Transverse colon (tissue), 4 donors: ENCODE results near the gene MMP26. TPM values are rescaled to one million over a fixed set of nuclear protein-coding genes. Genes with fewer than 3 reads are reported as not detected.

Experiments used
- DNase-seq: peaks from one replicate; pipeline ENCODE4 v3.0.0-alpha.2; 2019
- H3K27ac ChIP-seq, 4 donors: fragments of 200-600 bp; sonication (generic); 2 replicates each; pipeline ENCODE4 v1.5.1; 2016 to 2018; ENCODE audit warnings: inconsistent platforms in 4 of 4
- H3K27me3 ChIP-seq: fragments of 200-600 bp; sonication (generic); 2 replicates; pipeline ENCODE4 v1.5.1; 2017; ENCODE audit warnings: inconsistent platforms
- H3K36me3 ChIP-seq, 4 donors: fragments of 200-600 bp; sonication (generic); 2 replicates each; pipeline ENCODE4 v1.5.1; 2017 to 2019; ENCODE audit warnings: inconsistent platforms in 4 of 4
- H3K4me1 ChIP-seq, 4 donors: fragments of 200-600 bp; sonication (generic); 2 replicates each; pipeline ENCODE4 v1.5.1; 2017 to 2020; ENCODE audit warnings: inconsistent platforms in 4 of 4
- H3K4me3 ChIP-seq, 4 donors: fragments of 200-600 bp; sonication (generic); 1 replicate in 1 of 4; 2 replicates in 3 of 4; pipeline versions ENCODE4 v1.5.1 to v1.6.1; 2017 to 2019; ENCODE audit warnings: inconsistent platforms in 4 of 4
- H3K9me3 ChIP-seq, 2 donors: fragments of 200-600 bp; sonication (generic); 2 replicates each; pipeline ENCODE4 v1.5.1; 2017 to 2019; ENCODE audit warnings: inconsistent platforms in 2 of 2
- CTCF ChIP-seq, 5 experiments: fragments of 200-600 bp in 3 of 5; fragments of 450-650 bp in 2 of 5; sonication (generic) in 3 of 5; IDR thresholded peaks; 1 replicate in 2 of 5; 2 replicates in 3 of 5; pipeline ENCODE4 v1.5.1; 2016 to 2017; ENCODE audit warnings: antibody characterized with exemption in 5 of 5, inconsistent platforms in 3 of 5, mild to moderate bottlenecking in 2 of 5, moderate library complexity in 1 of 5
- EP300 ChIP-seq: sonication (generic); formaldehyde crosslinking; IDR thresholded peaks from one replicate; pipeline ENCODE4 v1.6.1; 2017; ENCODE audit warnings: antibody characterized with exemption, low read depth
- POLR2A ChIP-seq: fragments of 450-650 bp; IDR thresholded peaks from one replicate; pipeline ENCODE4 v1.6.1; 2016; ENCODE audit warnings: antibody characterized with exemption, mild to moderate bottlenecking, moderate library complexity
- POLR2AphosphoS5 ChIP-seq, 3 donors: sonication (generic); formaldehyde crosslinking; IDR thresholded peaks; one replicate each; pipeline ENCODE4 v1.6.1; 2016; ENCODE audit warnings: antibody characterized with exemption in 3 of 3
- WGBS, 2 donors: methylation state at CpG; one replicate each; pipeline ENCODE4 v1.1.5; 2018; ENCODE audit warnings: low coverage in 1 of 2; 5-methylcytosine and 5-hydroxymethylcytosine counted together
- in situ Hi-C, 4 donors: fragments of 200-750 bp; cut with MboI; loops; one replicate each; pipeline versions ENCODE4 v1.15.0 to v1.15.1; 2017; ENCODE audit warnings: low sequenced_read_pairs in 3 of 4, low pct_ligation_motif_present in 1 of 4, low pct_unique_long_range_greater_than_20kb in 1 of 4
- intact Hi-C: fragments of 100-400 bp; cut with DNase I; formaldehyde crosslinking; loops from one replicate; pipeline ENCODE4 v1.15.1; 2023; ENCODE audit warnings: low total_unique reads
- total RNA-seq, 4 donors: library from RNA; depleted of rRNA; stranded (reverse); fragments of >200 nt; gene quantifications; one replicate each; pipeline ENCODE4 v1.1.0, GENCODE V29; 2016

Gene MMP26
- total RNA-seq, 4 donors from 2014 or later: not detected

GRCh38 chr11:4727171-4727570 lies 22.6 kb downstream of the MMP26 start:
- in situ Hi-C loops: no loop called here
- intact Hi-C loops: no loop called here
- TF ChIP-seq POLR2A: no peak
- TF ChIP-seq CTCF (IDR thresholded peaks at IDR 0.05): no peak
- TF ChIP-seq EP300: no peak
- no peak for TF ChIP-seq POLR2AphosphoS5 (IDR thresholded peaks at IDR 0.05)
- WGBS, 2 donors: 72 to 86% methylated on average over 2 of the region's 2 CpGs
- Histone ChIP-seq H3K4me1 (no peaks in the 10 kb centered on the region), H3K36me3 (no peaks in the 10 kb centered on the region), H3K4me3 (no peak overlapping the region), H3K27me3 (no peaks in the 10 kb centered on the region), H3K27ac (no peak overlapping the region), H3K9me3 (no peaks in the 10 kb centered on the region)
- no peak for DNase-seq

DNA sequence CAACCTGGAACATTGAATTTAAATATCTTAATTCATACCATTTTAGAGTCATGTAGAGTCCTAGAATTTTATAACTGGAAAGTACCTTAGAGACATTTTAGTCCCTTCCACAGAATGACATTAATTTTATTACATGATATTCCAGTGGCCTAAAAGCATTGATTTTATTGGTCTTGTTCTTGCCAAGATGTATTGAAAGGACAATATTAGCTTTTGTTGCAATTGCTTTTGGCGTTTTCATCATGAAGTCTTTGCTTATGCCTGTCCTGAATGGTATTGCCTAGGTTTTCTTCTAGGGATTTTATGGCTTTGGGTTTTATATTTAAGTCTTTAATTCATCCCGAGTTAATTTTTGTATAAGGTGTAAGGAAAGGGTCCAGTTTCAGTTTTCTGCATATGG lies 36.2 kb downstream of the MMP26 start:
- TF ChIP-seq POLR2A (no peak), CTCF (IDR thresholded peaks at IDR 0.05) (no peak), EP300 (no peak), POLR2AphosphoS5 (IDR thresholded peaks at IDR 0.05) (no peak)
- WGBS, 2 donors: 36 to 53% methylated on average over 2 of the region's 2 CpGs

GRCh38 chr11:4748438-4748837 lies 43.9 kb downstream of the MMP26 start:
- DNase-seq: no peak
- Histone ChIP-seq H3K4me3 (no peak overlapping the region), H3K27me3 (no peaks in the 10 kb centered on the region), H3K27ac (no peak overlapping the region), H3K4me1 (no peaks in the 10 kb centered on the region), H3K9me3 (no peaks in the 10 kb centered on the region), H3K36me3 (no peaks in the 10 kb centered on the region)
- WGBS, 2 donors: 80 to 89% methylated on average over 6 of the region's 6 CpGs
- TF ChIP-seq POLR2AphosphoS5 (IDR thresholded peaks at IDR 0.05) (no peak), CTCF (IDR thresholded peaks at IDR 0.05) (no peak), EP300 (no peak), POLR2A (no peak)
- intact Hi-C loops: no loop called here
- in situ Hi-C loops: no loop called here

More for the DNA sequence above, 36.2 kb downstream of the MMP26 start:
- Histone ChIP-seq H3K9me3 (no peaks in the 10 kb centered on the region), H3K4me3 (no peak overlapping the region), H3K36me3 (no peaks in the 10 kb centered on the region), H3K27ac (no peak overlapping the region), H3K4me1 (no peaks in the 10 kb centered on the region), H3K27me3 (no peaks in the 10 kb centered on the region)
- intact Hi-C loops (no loop called here), in situ Hi-C loops (no loop called here)
- no peak for DNase-seq

GRCh38 chr11:4751201-4751600 lies 46.6 kb downstream of the MMP26 start:
- in situ Hi-C loops (no loop called here), intact Hi-C loops (loop anchor here (5.0 kb wide), 1 partner anchor 951 kb away; no protein-coding TSS in a partner anchor)
- no peaks in the 10 kb centered on the region for H3K36me3 ChIP-seq
- no peak overlapping the region for H3K27ac ChIP-seq
- no peaks in the 10 kb centered on the region for H3K4me1 ChIP-seq
- H3K9me3 ChIP-seq: no peaks in the 10 kb centered on the region
- no peaks in the 10 kb centered on the region for H3K27me3 ChIP-seq
- DNase-seq: no peak
- TF ChIP-seq POLR2AphosphoS5 (IDR thresholded peaks at IDR 0.05): no peak
- TF ChIP-seq CTCF (IDR thresholded peaks at IDR 0.05): no peak
- no peak for TF ChIP-seq EP300
- TF ChIP-seq POLR2A: no peak
- WGBS, 2 donors: 71 to 86% methylated on average over 1 of the region's 1 CpG
- no peak overlapping the region for H3K4me3 ChIP-seq

Other genes with a start within 250 kb of the MMP26 start
- gene OR52K1, start 222.1 kb upstream of the MMP26 start, total RNA-seq: not detected
- gene OR52M1, start 159.6 kb upstream of the MMP26 start, total RNA-seq: not detected
- gene OR52I2, start 123.0 kb upstream of the MMP26 start, total RNA-seq: not detected
- gene OR52I1, start 110.7 kb upstream of the MMP26 start, total RNA-seq: not detected
- gene TRIM68, start 96.6 kb upstream of the MMP26 start, total RNA-seq: 10 to 100 TPM; 12.1 to 30.2 (median 19.9) TPM
- gene OR51D1, start 67.3 kb upstream of the MMP26 start, total RNA-seq: not detected
- under 1 TPM in 2 of 4 donors, not detected in 2; 0.16 to 0.27 TPM for gene OR51E1, start 60.8 kb upstream of the MMP26 start, total RNA-seq
- 10 to 100 TPM in 1 of 4 donors, 1 to 10 TPM in 2, under 1 TPM in 1; 0.37 to 10.3 (median 2.0) TPM for gene OR51E2, start 6.9 kb upstream of the MMP26 start, total RNA-seq
- not detected for gene OR51F1, start 65.2 kb downstream of the MMP26 start, total RNA-seq
- gene OR52R1, start 99.6 kb downstream of the MMP26 start, total RNA-seq: not detected
- gene OR51F2, start 116.5 kb downstream of the MMP26 start, total RNA-seq: not detected
- gene OR51S1, start 144.4 kb downstream of the MMP26 start, total RNA-seq: not detected
- not detected for gene OR51T1, start 177.1 kb downstream of the MMP26 start, total RNA-seq
- gene OR51A7, start 199.0 kb downstream of the MMP26 start, total RNA-seq: not detected
- gene OR51G2, start 214.6 kb downstream of the MMP26 start, total RNA-seq: not detected
- not detected for gene OR51G1, start 219.6 kb downstream of the MMP26 start, total RNA-seq
- gene OR51A4, start 242.8 kb downstream of the MMP26 start, total RNA-seq: not detected